Stimulated activated CD4-positive, alpha-beta T cell treated with anti-CD3 and anti-CD28 coated beads, Interleukin-4, amount 100 ng/mL, for 24 hours (primary cell): ENCODE data around the gene PDE3A.
"Not testable (repeated sequence)": the region's sequence is repeated elsewhere in the genome, so short reads cannot be mapped to it uniquely, and the experiment has no call there.

Experiments
- DNase-seq: peaks from one replicate; pipeline ENCODE4 v3.0.0-alpha.2; 2020

The PDE3A gene

DNA sequence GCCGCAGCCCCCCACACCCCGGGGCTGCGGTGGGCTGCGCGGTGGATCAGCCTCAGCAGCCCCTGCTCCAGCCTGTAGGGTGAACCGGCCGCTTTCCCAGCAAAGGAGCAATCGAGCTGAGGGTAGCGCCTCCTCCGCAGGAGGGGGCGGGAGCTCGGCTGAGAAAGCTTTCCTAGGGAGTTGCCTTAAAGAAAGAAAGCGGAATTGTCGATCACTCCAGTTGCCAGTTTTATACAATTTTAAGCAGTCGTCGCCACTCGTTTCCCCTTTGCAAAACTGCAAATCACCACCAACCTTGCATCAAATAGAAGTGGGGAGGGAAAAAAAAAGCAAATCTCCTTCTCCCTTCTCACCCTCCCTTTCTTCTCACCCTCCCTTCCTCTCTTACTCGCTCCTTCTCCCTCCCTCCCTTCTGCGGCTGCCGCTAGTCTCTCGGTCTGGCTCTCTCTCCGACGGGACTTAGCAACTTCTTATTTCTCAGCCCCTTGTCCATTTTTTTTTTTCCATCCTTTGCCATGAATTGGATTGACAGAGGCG, at the start of gene PDE3A:
PDE3A (plus strand) TSS at position 424 of the 537 bp plus-strand sequence. CDS start 748 bp downstream, outside the sequence.
- no peak for DNase-seq

- no peak for DNase-seq
Observed at GRCh38 chr12:20319366-20319765, 49.0 kb upstream of the PDE3A start.

GRCh38 chr12:20320552-20320951, 47.8 kb upstream of the PDE3A start:
- DNase-seq = no peak

DNA sequence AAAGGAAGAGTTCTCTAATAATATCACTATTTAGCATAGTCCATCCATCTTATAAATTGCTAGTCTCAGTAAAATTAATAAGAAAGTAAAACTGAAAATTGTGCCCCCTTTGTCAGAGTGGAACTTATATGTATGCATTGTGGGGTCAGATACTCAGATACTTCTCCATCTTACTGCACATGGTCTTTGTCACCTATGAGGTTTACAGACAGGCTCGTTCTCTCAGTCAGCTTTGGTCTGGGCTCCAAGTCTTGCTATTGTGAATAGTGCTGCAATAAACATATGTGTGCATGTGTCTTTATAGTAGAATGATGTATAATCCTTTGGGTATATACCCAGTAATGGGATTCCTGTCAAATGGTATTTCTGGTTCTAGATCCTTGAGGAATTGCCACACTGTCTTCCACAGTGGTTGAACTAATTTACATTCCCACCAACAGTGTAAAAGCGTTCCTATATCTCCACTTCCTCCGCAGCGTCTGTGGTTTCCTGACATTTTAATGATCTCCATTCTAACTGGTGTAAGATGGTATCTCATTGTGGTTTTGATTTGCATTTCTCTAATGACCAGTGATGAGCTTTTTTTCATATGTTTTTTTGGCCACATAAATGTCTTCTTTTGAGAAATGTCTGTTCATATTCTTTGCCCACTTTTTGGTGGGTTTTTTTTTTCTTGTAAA, 37.4 kb upstream of the PDE3A start:
- not testable (repeated sequence) for DNase-seq

- DNase-seq = no peak
Observed at GRCh38 chr12:20339060-20339459, 29.3 kb upstream of the PDE3A start.

DNA sequence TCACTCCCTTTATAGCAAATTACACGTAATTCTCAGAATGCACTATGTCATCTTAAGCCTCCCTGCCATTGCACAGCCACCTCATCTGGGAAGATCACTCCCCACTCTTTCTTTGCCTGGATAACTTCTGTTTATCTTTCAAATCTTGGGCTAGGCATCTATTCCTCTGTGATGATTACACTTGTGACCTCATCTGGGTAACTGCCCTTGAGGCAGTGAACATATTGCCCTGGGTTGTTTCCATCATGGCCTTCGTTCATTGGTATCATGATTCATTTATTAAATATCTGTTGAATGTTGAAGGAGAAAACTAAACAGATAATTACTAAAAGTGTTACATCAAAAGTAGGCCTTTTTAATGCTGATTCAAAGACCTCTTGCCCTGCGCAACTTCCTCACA, 26.2 kb upstream of the PDE3A start:
- no peak for DNase-seq

GRCh38 chr12:20345866-20346265, 22.5 kb upstream of the PDE3A start:
- DNase-seq = no peak

- DNase-seq = no peak
Observed at GRCh38 chr12:20350026-20350425, 18.3 kb upstream of the PDE3A start.

GRCh38 chr12:20350495-20350894, 17.8 kb upstream of the PDE3A start:
- no peak for DNase-seq

- DNase-seq = no peak
Observed at GRCh38 chr12:20351406-20351805, 16.9 kb upstream of the PDE3A start.

GRCh38 chr12:20356048-20356447, 12.3 kb upstream of the PDE3A start:
- DNase-seq = no peak

GRCh38 chr12:20360407-20360806, 7.9 kb upstream of the PDE3A start:
- no peak for DNase-seq

DNA sequence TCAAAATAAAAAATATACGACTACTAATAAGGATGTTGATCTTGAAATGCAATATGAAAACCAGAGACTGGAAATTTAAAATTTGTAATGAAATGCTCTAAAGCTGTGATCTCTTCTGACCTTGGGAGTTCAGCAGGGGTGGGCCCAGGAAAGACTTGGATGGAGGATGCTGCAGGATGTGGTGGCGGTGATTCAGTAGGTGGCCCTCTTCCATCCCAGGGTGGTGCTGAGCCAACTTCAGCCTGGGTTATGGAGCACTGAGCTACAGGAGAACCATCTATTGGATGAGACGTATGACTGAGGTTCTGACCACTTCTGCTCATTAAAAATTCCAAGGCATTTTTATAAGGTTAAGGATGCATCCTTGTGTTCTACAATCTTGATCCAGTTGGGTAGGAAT, 6.9 kb upstream of the PDE3A start:
- DNase-seq = no peak

DNA sequence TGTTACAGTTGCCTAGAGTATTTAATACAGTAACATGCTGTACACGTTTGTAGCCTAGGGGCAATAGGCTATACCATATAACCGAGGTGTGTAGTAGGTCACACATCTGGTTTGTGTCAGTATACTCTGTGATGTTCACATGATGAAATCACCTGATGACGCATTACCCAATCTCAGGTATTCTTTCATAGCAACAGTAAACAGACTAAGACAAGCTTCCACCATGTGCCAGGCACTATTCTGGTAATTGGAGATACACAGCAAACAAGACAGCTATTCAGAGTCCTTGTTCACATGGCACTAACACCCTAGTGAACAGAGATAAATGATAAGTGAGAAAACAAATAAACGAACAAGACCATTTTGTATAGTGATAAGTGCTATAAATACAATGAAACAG, 3.8 kb upstream of the PDE3A start:
- DNase-seq = no peak

DNA sequence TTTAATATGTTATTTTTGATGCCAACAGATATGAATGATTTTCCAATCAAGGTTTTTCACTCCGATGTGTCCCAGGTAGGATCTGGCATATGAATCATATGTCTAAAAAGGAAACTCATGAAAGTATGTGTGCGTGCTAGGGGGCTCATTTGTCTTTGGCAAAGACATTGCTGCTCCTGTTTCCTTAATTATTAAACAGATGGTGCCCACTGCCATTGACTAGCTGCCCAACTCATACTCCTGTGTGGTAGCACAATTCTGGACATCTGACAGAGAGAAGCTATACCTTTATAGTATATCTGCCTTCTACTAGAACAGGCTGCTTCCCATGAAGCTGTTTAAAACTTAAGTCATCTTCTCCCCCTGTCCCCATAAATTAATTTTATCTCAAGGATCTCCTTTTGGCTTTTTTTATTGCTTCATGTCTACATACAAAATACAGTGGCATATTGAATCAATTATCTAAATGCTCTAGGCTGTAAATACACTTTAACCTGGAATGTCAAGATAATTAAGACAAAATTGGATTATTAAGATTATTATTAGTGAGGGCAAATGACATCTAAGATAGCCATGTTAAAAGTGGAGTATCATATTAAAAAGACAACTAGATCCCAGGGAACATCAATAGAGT, 1.4 kb upstream of the PDE3A start:
- DNase-seq = no peak

- DNase-seq = no peak
Observed at GRCh38 chr12:20367583-20368113, 689 bp upstream of the PDE3A start.

DNA sequence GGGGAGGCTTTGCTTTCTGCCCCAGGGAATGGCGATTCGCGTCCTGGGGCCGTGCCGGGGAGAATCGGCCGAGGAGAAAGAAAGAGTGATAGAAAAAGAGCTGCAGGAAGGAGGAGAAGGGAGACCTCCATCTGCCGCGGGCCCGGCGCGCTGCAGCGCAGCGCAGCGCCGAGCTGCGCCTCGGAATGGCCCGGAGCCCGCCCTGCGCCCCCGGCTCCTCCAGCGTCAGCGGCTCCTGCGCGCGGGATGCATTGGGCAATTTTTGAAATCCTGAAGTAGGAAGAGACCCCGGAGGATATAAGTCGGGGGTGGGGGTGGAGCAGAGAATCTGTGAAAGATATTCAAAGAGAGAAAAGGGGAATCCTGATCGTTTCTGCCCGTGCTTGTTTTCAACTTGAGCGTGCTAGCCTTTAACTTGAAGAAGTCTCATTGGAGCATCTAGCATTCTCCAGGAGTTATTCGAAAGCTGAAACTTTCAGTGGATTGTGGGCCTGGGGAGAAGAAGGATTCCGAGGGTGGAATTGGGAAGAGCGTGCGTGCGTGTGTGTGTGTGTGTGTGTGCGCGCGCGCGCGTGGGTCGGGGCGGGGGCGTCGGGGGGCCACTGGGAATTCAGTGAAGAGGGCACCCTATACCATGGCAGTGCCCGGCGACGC, 441 bp downstream of the PDE3A start:
- no peak for DNase-seq

DNA sequence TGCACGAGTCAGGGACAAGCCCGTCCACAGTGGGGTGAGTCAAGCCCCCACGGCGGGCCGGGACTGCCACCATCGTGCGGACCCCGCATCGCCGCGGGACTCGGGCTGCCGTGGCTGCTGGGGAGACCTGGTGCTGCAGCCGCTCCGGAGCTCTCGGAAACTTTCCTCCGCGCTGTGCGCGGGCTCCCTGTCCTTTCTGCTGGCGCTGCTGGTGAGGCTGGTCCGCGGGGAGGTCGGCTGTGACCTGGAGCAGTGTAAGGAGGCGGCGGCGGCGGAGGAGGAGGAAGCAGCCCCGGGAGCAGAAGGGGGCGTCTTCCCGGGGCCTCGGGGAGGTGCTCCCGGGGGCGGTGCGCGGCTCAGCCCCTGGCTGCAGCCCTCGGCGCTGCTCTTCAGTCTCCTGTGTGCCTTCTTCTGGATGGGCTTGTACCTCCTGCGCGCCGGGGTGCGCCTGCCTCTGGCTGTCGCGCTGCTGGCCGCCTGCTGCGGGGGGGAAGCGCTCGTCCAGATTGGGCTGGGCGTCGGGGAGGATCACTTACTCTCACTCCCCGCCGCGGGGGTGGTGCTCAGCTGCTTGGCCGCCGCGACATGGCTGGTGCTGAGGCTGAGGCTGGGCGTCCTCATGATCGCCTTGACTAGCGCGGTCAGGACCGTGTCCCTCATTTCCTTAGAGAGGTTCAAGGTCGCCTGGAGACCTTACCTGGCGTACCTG, 1.1 kb downstream of the PDE3A start:
- DNase-seq = no peak

DNA sequence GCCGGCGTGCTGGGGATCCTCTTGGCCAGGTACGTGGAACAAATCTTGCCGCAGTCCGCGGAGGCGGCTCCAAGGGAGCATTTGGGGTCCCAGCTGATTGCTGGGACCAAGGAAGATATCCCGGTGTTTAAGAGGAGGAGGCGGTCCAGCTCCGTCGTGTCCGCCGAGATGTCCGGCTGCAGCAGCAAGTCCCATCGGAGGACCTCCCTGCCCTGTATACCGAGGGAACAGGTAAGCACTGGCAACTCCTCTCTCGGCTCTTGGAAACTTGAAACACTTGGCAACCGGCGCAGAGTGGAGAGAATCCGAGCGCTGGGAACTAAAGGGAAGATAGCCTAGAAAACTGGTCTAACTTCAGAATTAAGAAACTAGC, 1.7 kb downstream of the PDE3A start:
- no peak for DNase-seq

DNA sequence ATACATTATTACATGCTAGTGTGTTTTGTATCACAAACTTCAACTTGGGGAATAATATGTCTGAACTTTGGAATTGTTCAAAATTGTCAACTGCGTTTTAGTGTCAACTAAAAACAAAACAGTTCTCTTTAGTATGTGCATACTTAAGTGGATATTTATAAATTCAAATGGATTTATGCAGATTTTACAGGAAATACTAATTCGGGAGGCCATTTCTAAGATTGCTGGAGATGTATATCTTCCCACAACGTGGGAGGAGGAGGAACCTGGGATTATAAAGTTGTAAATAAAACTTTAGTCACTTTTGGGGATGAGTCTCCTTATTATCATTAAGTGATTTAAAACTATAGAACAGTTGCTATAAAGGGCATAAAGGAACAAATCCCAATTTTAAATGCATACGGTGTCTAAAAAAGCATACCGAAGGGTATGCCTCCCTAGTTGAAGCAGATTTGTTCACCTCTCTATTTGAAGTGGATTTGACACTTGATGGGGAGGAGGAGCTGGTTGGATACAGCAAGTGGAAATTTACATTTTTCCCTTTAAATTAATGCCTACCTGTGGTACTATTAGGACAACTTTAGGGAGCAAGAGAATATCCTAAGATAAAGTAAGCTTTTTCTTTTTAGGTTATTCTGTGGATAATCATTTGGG, 2.7 kb downstream of the PDE3A start:
- no peak for DNase-seq

DNA sequence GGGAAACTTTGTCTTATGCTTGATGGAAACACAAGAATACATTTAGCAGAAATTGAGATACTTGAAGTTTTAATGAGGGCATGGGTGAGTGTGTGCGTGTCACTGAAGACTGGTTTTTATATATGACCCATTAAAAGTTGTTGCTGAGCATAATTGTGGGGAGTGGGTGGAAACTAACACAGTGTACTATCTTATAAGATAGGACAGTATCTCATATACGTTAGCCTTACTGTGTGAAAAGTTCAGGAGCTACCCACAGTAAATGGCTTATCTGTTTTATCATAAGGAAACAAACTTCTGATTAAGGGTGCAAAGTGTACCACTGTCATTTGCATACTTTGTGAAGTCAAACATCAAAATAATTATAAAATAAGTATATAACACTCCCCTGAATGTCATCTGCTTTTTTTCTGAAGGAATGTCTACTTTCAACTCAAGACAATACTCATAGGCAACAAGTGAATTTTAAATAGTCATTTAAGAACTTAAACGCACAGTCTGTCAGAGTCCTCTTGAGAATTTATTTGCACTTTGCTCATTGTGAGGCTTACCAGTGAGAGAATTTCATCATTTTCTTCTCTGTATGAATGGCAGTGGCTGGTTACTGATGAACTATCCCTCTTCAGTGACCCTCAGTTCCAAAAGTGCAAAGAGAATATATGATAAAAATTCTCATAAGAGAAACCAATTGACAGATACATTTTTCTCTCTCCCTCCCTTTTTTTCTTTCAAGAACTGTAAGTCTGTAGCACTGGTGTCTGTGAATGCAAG, 4.2 kb downstream of the PDE3A start:
- no peak for DNase-seq

DNA sequence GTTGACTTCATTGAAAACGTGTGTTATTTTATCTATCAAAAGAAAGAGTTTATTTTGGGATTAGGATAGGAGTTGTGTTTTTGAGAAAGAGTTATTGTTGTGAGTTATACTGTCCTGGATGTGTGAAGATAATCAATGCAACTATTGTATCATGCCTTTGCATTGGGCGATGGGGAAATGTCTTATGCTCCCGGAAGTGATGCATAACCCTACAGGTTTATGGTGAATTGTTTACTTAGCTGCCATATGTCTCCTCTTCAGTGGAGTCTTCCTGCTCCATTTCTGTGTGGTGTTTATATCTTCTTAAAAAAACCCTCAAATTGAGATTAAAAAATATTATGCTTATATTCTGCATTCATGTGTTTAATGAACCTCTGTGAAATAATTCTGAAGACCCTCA, 6.5 kb downstream of the PDE3A start:
- no peak for DNase-seq
